Neural progenitor cell (in vitro differentiated cells): ENCODE measurements around the gene ACAA1.

Experiments
- EZH2 ChIP-seq: fragments of 200-600 bp; sonication (generic); IDR thresholded peaks from 2 replicates; pipeline ENCODE4 v1.6.1; 2017; ENCODE audit warnings: antibody characterized with exemption, mild to moderate bottlenecking, moderate library complexity
- EZH2phosphoT487 ChIP-seq: fragments of 200-600 bp; sonication (generic); IDR thresholded peaks from 2 replicates; pipeline ENCODE4 v1.6.1; 2017; ENCODE audit warnings: antibody characterized with exemption
- TF ChIP-seq, protein P1 (sequence below): fragments of 200-600 bp; sonication (generic); IDR thresholded peaks from 2 replicates; pipeline ENCODE4 v1.5.1; 2017; ENCODE audit warnings: antibody characterized with exemption, mild to moderate bottlenecking

DNA sequence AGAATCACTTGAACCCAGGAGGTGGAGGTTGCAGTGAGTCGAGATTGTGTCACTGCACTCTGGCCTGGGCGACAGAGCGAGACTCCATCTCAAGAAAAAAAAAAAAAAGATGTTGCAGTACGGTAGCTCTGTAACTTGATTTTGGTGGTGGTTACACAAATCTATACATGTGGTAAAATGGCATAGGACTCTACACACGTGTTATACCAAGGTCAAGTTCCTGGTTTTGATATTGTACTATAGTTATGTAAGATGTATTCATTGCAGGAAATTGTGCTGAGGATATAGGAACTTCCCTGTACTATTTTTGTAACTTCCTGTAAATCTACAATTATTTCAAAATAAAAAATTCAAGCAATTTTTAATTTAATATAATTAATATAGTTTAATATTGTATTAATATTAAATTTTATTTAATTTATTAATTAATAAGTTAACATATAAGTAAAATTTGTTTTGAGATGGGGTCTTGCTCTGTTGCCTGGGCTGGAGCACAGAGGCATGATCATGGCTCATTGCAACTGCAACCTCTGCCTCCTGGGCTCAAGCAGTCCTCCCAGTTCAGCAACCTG, 11.5 kb upstream of the ACAA1 start:
- TF ChIP-seq EZH2 (no peak), EZH2phosphoT487 (no peak)
- TF ChIP-seq, protein P1, sequence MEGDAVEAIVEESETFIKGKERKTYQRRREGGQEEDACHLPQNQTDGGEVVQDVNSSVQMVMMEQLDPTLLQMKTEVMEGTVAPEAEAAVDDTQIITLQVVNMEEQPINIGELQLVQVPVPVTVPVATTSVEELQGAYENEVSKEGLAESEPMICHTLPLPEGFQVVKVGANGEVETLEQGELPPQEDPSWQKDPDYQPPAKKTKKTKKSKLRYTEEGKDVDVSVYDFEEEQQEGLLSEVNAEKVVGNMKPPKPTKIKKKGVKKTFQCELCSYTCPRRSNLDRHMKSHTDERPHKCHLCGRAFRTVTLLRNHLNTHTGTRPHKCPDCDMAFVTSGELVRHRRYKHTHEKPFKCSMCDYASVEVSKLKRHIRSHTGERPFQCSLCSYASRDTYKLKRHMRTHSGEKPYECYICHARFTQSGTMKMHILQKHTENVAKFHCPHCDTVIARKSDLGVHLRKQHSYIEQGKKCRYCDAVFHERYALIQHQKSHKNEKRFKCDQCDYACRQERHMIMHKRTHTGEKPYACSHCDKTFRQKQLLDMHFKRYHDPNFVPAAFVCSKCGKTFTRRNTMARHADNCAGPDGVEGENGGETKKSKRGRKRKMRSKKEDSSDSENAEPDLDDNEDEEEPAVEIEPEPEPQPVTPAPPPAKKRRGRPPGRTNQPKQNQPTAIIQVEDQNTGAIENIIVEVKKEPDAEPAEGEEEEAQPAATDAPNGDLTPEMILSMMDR, result no peak
